ENCODE measurements around the gene PPHLN1.

GRCh38 chr12:42284876-42285275, 41.1 kb upstream of the PPHLN1 start:
- TF ChIP-seq RAD21 (IDR thresholded peaks at IDR 0.05; ENCODE audit: low read depth) (no peak), EP300 (IDR thresholded peaks at IDR 0.05; ENCODE audit: borderline replicate concordance) (no peak), REST (IDR thresholded peaks at IDR 0.05; ENCODE audit: low read depth) (no peak), FOXM1 (IDR thresholded peaks at IDR 0.05; ENCODE audit: borderline replicate concordance, low read depth) (no peak)
